Measurements from ENCODE around the gene CRTC1. TPM values are rescaled to one million over a fixed set of nuclear protein-coding genes. Genes with fewer than 3 reads are reported as not detected.
A peak's percentile ranks its signal among the peaks of the same experiment; 100 is the strongest.

Gene CRTC1
- total and polyA plus RNA-seq, 2 of the 13 experiments (the other 11 are each of a cell fraction or from before 2014, with no cell fraction given) = 2.0 to 2.7 TPM

DNA sequence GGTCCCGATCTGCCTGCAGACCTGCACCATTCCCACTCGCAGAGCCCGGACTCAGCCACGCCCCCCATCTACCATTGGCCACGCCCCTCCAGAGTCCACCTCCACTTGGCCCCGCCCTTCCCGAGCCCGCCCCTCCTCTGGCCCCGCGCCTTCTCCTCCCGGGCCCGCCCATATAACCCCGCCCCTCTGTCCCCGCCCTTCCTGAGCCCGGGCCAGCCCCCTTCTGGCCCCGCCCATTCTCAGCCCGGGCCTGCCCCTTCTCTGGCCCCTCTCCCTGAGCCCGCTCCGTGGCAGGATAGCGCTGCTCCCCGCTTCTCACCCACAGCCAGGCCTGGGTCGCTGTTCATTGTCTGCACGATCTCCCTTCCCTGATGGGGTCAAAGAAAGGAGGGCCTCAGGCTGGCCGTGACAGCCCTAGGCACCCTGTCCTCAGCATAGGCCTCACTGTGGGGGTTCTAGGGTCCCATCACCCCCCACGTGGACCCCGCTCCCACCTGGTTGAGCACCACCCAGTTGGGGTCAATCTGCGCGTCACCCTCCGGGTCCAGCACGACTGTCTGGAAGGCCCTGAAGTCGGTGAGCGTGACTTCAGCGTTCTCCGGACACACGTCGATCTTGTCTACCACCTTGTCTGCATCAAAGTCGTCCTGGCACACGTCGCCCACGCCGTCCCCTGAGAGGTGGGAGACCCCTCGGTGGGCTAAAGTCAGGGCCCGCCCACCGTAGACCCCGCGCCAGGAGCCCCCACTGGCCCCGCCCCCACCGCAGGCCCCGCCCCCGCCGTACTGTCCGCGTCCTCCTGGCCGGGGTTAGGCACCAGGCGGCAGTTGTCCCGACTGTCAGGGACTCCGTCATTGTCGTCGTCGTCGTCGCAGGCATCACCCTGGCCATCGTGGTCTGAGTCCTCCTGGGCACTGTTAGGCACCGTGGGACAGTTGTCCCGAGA, 102.0 kb downstream of the CRTC1 start:
- in situ Hi-C loops (cut with HindIII; ENCODE audit: extremely low pct_ligation_motif_present, low pct_unique_long_range_greater_than_20kb) (loop anchor here (5.0 kb wide), 1 partner anchor 57 kb away; no protein-coding TSS in a partner anchor), intact Hi-C loops (cut with micrococcal nuclease; ENCODE audit: unreplicated experiment) (no loop called here)
- BruUV-seq (replicated peaks) = no TSS peak
- H3K27me3 ChIP-seq (ENCODE audit: control insufficient read depth in 1 of 2, insufficient read depth in 2 of 2, low read length in 2 of 2) = peaks cover 11 to 36% of the 10 kb centered on the region in 2 experiments
- H3K4me1 ChIP-seq (ENCODE audit: insufficient read depth, low read length) = peaks cover 41% of the 10 kb centered on the region
- H3K79me2 ChIP-seq (ENCODE audit: insufficient read depth, low read length) = no peaks in the 10 kb centered on the region
- ChIA-PET POLR2A (interaction anchor here (1.2 to 1.3 kb wide), 2 partner anchors 55 to 62 kb away, joined by 3 to 4 read pairs; no protein-coding TSS in a partner anchor), CTCF (ENCODE audit: low intra/inter-chr PET ratio, low total read pairs) (no interaction called here)
- no peaks in the 10 kb centered on the region for H3K36me3 ChIP-seq (replicated peaks in 1 of 2; ENCODE audit: control insufficient read depth in 1 of 2, insufficient read depth in 2 of 2, low read length in 2 of 2)
- FAIRE-seq = peak; percentile 36
- 11% methylated on average over 28 of the region's 65 CpGs for WGBS (ENCODE audit: low lambda C conversion rate)
- H4K20me1 ChIP-seq (ENCODE audit: insufficient read depth, low read length) = no peaks in the 10 kb centered on the region
- H2AFZ ChIP-seq (ENCODE audit: low read length) = no peak overlapping the region
- H3K27ac ChIP-seq (ENCODE audit: extremely low read length, insufficient read depth, low read length) = no peak overlapping the region
- peak overlapping the region; percentile 32 to 81 (median 52); a peak in 5 of 6 replicates for H3K4me3 ChIP-seq (replicated peaks in 1 of 3; ENCODE audit: insufficient read depth in 1 of 3, low read depth in 2 of 3, low read length in 3 of 3)
- peak overlapping the region; percentile 96 for H3K4me2 ChIP-seq (ENCODE audit: low read depth, low read length)
- ATAC-seq = peak; percentile 70
- peak overlapping the region; percentile 57; the same call in 1 of the 2 replicates for H3K9ac ChIP-seq (ENCODE audit: insufficient read depth, low read depth, low read length)
- peak; percentile 65 for DNase-seq (ENCODE audit: low spot score)
- H3K9me3 ChIP-seq (ENCODE audit: low read length) = no peaks in the 10 kb centered on the region
- TF ChIP-seq SALL1 (CRISPR knock-in tag; IDR thresholded peaks at IDR 0.05) = peak; percentile 33; the same call in 1 of the 2 replicates
- TF ChIP-seq ZFY (CRISPR knock-in tag; IDR thresholded peaks at IDR 0.05) = peak; percentile 36; the same call in 1 of the 2 replicates
- TF ChIP-seq NRL (CRISPR knock-in tag; IDR thresholded peaks at IDR 0.05; ENCODE audit: borderline replicate concordance) = peak; percentile 57; the same call in 1 of the 2 replicates
- TF ChIP-seq GATAD2A (CRISPR knock-in tag; IDR thresholded peaks at IDR 0.05) = peak; percentile 16; the same call in 1 of the 2 replicates
- 0 out of 2 replicates have a peak, but pooled peaks have one; percentile 19 for TF ChIP-seq SPEN (CRISPR knock-in tag; IDR thresholded peaks at IDR 0.05; ENCODE audit: low read depth)
- peak; percentile 5 for TF ChIP-seq RBM39 (IDR thresholded peaks at IDR 0.05; ENCODE audit: low read depth, low read length, poor library complexity, severe bottlenecking)
- TF ChIP-seq ZSCAN21 (CRISPR knock-in tag; IDR thresholded peaks at IDR 0.05; ENCODE audit: borderline replicate concordance) = 0 out of 2 replicates have a peak, but pooled peaks have one; percentile 36
- TF ChIP-seq, protein P1, sequence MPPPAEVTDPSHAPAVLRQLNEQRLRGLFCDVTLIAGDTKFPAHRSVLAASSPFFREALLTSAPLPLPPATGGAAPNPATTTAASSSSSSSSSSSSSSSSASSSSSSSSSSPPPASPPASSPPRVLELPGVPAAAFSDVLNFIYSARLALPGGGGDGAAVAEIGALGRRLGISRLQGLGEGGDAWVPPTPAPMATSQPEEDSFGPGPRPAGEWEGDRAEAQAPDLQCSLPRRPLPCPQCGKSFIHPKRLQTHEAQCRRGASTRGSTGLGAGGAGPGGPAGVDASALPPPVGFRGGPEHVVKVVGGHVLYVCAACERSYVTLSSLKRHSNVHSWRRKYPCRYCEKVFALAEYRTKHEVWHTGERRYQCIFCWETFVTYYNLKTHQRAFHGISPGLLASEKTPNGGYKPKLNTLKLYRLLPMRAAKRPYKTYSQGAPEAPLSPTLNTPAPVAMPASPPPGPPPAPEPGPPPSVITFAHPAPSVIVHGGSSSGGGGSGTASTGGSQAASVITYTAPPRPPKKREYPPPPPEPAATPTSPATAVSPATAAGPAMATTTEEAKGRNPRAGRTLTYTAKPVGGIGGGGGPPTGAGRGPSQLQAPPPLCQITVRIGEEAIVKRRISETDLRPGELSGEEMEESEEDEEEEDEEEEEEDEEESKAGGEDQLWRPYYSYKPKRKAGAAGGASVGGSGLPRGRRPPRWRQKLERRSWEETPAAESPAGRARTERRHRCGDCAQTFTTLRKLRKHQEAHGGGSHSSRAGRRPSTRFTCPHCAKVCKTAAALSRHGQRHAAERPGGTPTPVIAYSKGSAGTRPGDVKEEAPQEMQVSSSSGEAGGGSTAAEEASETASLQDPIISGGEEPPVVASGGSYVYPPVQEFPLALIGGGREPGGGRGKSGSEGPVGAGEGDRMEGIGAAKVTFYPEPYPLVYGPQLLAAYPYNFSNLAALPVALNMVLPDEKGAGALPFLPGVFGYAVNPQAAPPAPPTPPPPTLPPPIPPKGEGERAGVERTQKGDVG (CRISPR knock-in tag; IDR thresholded peaks at IDR 0.05; ENCODE audit: borderline replicate concordance) = 0 out of 2 replicates have a peak, but pooled peaks have one; percentile 38
- peak; percentile 65; the same call in 1 of the 2 replicates for TF ChIP-seq ZNF777 (CRISPR knock-in tag; IDR thresholded peaks at IDR 0.05)
- TF ChIP-seq, protein P2, sequence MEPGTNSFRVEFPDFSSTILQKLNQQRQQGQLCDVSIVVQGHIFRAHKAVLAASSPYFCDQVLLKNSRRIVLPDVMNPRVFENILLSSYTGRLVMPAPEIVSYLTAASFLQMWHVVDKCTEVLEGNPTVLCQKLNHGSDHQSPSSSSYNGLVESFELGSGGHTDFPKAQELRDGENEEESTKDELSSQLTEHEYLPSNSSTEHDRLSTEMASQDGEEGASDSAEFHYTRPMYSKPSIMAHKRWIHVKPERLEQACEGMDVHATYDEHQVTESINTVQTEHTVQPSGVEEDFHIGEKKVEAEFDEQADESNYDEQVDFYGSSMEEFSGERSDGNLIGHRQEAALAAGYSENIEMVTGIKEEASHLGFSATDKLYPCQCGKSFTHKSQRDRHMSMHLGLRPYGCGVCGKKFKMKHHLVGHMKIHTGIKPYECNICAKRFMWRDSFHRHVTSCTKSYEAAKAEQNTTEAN (CRISPR knock-in tag; conservative IDR thresholded peaks at IDR 0.05) = no peak
- TF ChIP-seq, protein P3, sequence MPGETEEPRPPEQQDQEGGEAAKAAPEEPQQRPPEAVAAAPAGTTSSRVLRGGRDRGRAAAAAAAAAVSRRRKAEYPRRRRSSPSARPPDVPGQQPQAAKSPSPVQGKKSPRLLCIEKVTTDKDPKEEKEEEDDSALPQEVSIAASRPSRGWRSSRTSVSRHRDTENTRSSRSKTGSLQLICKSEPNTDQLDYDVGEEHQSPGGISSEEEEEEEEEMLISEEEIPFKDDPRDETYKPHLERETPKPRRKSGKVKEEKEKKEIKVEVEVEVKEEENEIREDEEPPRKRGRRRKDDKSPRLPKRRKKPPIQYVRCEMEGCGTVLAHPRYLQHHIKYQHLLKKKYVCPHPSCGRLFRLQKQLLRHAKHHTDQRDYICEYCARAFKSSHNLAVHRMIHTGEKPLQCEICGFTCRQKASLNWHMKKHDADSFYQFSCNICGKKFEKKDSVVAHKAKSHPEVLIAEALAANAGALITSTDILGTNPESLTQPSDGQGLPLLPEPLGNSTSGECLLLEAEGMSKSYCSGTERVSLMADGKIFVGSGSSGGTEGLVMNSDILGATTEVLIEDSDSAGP (CRISPR knock-in tag; IDR thresholded peaks at IDR 0.05; ENCODE audit: borderline replicate concordance) = 0 out of 2 replicates have a peak, but pooled peaks have one; percentile 34
- no peak for TF ChIP-seq LCORL (IDR thresholded peaks at IDR 0.05)
- no peak for TF ChIP-seq LCORL (CRISPR knock-in tag; IDR thresholded peaks at IDR 0.05)
- 0 out of 2 replicates have a peak, but pooled peaks have one; percentile 7 for TF ChIP-seq ZNF776 (CRISPR knock-in tag; IDR thresholded peaks at IDR 0.05)
- TF ChIP-seq SP1 (IDR thresholded peaks at IDR 0.05) = no peak
- TF ChIP-seq SP1 (CRISPR knock-in tag; IDR thresholded peaks at IDR 0.05) = peak; percentile 38; the same call in 1 of the 2 replicates
- TF ChIP-seq ZNF274 (CRISPR knock-in tag; IDR thresholded peaks at IDR 0.05) = no peak

All from HepG2 (cell line).